NCI-H1436 (cell line): ENCODE measurements around the gene EMX2.
"Not testable (repeated sequence)": the region's sequence is repeated elsewhere in the genome, so short reads cannot be mapped to it uniquely, and the experiment has no call there.

Experiments
- DNase-seq: peaks from one replicate; lab custom pipeline; 2025; lab: John Stamatoyannopoulos, UW

Gene EMX2

DNA sequence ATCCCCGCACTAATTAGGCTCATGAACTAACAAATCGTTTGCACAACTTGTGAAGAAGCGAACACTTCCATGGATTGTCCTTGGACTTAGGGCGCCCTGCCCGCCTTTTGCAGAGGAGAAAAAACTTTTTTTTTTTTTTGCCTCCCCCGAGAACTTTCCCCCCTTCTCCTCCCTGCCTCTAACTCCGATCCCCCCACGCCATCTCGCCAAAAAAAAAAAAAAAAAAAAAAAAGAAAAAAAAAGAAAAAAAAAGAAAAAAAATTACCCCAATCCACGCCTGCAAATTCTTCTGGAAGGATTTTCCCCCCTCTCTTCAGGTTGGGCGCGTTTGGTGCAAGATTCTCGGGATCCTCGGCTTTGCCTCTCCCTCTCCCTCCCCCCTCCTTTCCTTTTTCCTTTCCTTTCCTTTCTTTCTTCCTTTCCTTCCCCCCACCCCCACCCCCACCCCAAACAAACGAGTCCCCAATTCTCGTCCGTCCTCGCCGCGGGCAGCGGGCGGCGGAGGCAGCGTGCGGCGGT is at the start of gene EMX2:
Gene EMX2, plus strand, starts transcription at position 41 of the 519 bp plus-strand sequence. CDS start 522 bp downstream, outside the sequence.
- no peak for DNase-seq

DNA sequence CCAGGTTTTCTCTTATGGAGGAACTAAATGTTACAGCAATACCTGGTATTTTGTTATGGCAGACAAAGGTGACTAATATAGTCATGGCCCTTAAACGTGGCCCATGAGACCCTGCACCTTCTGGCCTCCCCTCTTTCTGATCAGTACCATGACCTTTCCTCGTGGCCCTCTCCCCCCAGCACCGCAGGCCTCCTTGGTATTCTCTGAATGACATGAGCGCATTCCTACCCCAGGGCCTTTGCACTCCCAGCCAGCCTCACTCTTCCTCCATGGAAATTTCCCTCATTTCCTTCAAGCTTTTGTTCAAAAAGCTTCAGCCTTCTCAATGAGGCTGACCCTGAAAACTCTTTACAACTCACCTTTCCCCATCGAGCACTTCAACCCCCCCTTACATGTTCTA is 46.5 kb upstream of the EMX2 start:
- DNase-seq, result no peak

GRCh38 chr10:117496616-117497028 is 45.9 kb upstream of the EMX2 start:
- peak; percentile 73 for DNase-seq

GRCh38 chr10:117497736-117498135 is 44.8 kb upstream of the EMX2 start:
- DNase-seq, result no peak

DNA sequence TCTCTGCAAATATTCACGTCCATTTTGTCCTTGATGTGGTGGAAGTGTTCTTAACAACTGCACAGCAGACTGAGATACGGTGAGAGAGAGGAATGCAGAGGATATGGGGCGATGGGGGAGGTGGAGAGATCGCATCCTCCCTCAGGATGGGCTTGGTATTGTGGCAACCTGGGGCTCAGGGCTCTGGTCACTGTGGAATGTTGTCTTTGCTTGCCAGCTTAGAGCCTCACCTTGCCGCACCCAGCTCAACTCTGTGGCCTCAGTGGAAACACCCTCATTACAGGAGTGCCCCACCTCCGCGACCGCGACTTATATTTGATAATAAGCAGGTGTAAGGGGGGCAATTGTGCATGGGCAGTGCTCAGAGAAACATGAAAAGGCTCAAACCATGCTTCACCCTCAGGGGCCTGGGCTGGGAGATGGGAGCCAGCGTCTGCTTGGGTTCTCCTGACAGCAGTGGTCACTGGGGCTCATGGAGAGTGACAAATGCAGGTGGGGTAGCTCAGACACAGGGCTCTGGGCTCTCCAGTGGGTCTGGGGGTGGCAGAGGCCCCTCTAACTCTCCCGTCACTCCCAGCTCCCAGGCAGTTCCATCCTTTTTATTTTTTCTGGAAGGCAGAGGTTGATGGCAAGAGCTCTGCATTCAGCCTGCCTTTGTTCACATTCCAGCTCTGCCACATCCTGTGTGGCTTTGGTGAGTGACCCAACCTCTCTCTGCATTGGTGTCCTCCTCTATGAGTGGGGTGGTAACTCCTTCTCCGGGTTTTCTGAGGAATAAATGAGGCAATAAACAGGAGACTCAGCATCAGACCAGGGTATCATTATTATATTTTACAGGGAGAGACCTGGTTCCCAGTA is 43.1 kb upstream of the EMX2 start:
- DNase-seq, result no peak

- DNase-seq, result no peak
These were observed 42.1 kb upstream of the EMX2 start for GRCh38 chr10:117500456-117500855.

DNA sequence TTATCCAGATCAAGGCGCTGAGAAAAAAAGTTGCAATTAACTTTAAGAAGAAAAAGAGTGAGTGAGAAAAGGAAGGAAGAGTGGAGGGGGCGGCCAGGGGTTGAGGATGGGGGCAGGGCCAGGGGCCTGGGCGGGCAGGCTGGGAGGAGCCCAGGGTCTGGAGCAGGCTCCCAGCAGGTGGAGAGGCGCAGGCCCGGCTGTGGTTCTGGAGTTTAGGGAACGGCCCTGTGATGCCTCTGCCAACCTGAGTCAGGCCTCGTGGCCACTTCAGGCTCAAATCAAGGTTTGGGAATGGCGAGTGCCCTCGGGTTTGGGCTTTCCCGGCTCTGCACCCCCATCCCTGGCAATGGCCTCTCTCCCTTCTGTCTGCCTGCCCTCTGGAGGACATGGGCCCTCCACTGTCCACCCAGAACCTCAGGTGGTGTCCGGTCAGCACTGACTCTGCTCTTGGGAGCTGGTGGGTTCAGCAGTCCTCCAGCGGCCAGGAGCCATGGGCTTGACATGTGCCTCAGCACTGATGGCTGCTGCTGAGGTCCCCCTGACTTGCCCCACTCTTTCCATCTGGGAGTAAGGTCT is 41.0 kb upstream of the EMX2 start:
- no peak for DNase-seq

GRCh38 chr10:117502421-117503243 is 39.9 kb upstream of the EMX2 start:
- no peak for DNase-seq

GRCh38 chr10:117503244-117504205 is 39.0 kb upstream of the EMX2 start:
- no peak for DNase-seq

DNA sequence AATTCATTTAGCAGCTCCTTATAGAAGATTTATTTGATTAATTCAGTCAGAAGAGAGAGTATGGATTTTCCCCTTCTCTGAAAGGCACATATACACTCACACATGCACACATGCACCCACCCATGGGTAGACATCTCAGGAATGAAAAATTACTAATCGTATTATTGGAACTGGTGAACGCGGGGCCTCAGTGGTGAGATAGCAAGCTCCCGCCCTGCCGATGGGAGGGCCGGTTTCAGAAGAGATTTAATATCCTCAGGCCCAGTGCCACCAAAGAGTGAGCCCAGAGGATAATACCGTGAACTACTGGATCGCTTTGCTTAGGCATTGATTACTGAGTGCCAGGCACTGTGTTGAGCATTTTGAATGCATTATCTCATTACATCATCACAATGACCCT is 38.0 kb upstream of the EMX2 start:
- DNase-seq, result no peak

GRCh38 chr10:117507081-117507480 is 35.5 kb upstream of the EMX2 start:
- not testable (repeated sequence) for DNase-seq

DNA sequence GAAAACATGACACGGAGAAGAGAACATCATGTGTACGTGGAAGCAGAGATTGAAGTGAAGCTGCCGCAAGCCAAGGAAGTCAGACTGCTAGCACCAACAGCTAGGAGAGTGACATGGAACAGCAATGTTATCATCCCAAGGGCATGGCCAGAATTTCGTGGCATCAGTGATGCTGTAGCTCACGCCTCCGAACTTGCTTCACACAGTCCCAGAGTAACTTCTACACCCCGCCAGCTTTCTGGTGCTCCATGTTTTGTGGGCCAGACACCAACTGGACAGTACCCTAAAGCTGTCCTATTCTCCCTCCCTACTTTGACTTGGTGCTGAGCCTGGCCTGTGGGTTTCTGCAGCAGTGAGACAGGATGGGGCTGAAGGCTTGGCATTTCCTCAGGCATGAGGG is 33.0 kb upstream of the EMX2 start:
- no peak for DNase-seq

DNA sequence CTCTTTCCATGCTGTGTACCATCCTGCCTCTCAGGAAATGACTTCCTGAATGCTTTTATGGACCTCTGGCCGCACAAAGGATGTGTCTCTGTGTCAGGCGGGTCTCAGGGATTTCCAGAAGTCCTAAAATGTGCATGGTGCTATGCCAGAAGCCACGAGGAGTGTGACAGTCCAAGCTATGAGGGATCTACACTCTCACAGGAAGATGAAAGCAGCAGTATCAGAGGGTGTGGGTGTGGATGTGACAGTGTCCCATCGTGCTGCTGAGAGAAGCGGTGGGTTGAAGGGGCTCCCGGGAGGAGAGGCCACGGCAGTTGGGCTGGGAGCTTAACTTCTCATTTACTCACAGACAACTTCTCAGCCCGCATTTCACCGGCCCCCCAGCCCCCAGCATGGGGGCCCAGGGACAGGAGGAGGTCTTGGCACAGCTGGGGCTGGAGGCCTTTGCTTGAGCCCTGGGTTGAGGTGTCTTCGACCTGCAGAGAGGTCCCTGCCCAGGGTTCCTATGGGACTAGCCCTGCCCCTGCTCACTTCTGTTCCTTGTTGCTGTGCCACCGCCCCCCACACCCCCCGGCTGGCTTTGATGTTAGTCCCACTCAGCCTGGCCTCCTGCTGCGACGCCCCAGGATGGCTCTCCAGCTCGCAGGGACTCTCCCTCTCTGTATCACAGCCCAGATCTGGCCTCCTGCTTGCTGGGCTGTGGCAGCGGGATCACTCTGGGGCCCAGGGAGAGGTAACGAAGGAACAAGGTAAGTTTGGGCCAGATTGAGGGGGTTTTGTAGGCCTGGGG is 30.8 kb upstream of the EMX2 start:
- DNase-seq, result no peak

GRCh38 chr10:117514971-117515370 is 27.6 kb upstream of the EMX2 start:
- no peak for DNase-seq

DNA sequence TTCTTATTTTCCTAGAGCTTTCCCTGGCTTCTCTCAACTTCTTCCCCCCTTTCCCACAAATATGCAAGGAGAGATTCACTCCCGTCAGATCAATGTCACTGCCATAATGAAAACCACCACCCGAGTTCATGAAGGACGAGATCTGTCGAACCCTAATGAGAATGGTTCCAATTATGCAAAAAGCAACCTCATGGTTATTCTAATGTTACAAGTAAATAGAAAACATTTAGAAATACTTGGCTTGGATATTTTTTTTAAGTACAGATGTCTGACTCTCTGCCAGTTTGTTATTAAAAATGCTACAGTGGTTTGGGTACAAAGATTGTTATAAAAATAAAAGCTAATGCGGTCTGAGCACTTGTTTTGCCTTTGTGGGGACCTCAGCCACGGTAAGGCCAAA is 25.9 kb upstream of the EMX2 start:
- no peak for DNase-seq

- DNase-seq, result no peak
These were observed 24.3 kb upstream of the EMX2 start for GRCh38 chr10:117518246-117518645.

- DNase-seq, result no peak
These were observed 23.3 kb upstream of the EMX2 start for GRCh38 chr10:117519286-117519685.

GRCh38 chr10:117519879-117520278 is 22.7 kb upstream of the EMX2 start:
- DNase-seq, result no peak

GRCh38 chr10:117530791-117531190 is 11.8 kb upstream of the EMX2 start:
- DNase-seq, result no peak

GRCh38 chr10:117531371-117532002 is 11.1 kb upstream of the EMX2 start:
- DNase-seq, result no peak
